ENCODE results near the gene PKD2L1.

DNA sequence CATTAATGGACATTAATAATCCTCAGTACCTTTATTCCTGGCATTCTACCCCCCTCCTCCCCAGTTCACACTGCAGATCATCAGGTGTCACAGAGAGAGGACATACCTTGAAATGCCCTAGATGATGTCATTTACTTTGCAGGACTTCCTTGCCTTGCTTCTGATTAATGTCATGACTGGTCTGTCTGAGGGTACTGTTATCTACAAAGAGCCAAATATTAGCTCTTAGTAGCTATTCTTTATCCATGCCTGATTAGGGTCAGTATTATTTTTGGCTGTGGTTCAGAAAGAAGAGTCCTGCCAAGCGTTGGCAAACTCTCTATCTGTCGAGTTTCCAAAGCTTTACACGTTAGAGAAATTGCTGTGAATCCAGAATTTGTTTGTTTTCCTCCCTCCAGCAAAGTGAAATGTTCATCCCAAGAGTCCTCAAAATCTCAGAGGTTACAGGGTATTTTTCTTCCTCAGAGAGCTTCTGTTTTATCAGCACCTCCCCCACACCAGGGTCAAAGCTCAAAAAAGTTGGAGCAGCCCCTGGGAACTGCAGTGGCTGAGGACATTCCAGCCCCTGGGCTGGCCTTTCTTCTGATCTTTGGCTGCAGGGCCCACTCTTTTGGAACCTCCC lies 29.6 kb upstream of the PKD2L1 start:
- no peak for TF ChIP-seq POLR2A (IDR thresholded peaks at IDR 0.05)
- no peak for TF ChIP-seq CTCF (IDR thresholded peaks at IDR 0.05)
